IMR-90 (cell line): ENCODE measurements around the gene DUSP10. TPM values are rescaled to one million over a fixed set of nuclear protein-coding genes. Genes with fewer than 3 reads are reported as not detected.

ENCODE experiments used
- ATAC-seq: fragments of 200-7000 bp; cut with Tn5 transposase; 2 replicates; pipeline ENCODE4 v1.9.1; 2020; ENCODE audit warnings: low read depth, mild to moderate bottlenecking, moderate library complexity
- BruUV-seq: library from RNA; stranded (reverse); fragments of 400-500 nt; replicated peaks from 2 replicates; lab custom pipeline; 2021; lab: Mats Ljungman, UMichigan
- CTCF ChIA-PET: fragments of 300-600 bp; formaldehyde crosslinking; extraction: SDS; loops from one replicate; lab custom pipeline; 2021; ENCODE audit warnings: antibody characterized with exemption; lab: Yijun Ruan, JAX
- POLR2A ChIA-PET: fragments of 300-600 bp; sonication (Branson Sonifier 250); formaldehyde crosslinking; loops from one replicate; lab custom pipeline; 2022; ENCODE audit warnings: antibody characterized with exemption; ENCODE audit not compliant: unreplicated experiment; lab: Charles Lee
- DNase-seq: peaks from one replicate; pipeline ENCODE4 v3.0.0; 2013
- H2AFZ ChIP-seq: replicated peaks from 2 replicates; pipeline ENCODE3; 2013; ENCODE audit warnings: low read length, mild to moderate bottlenecking; ENCODE audit not compliant: poor library complexity
- H2AK5ac ChIP-seq: 2 replicates; pipeline ENCODE4 v1.6.1; 2013; ENCODE audit warnings: low read depth, low read length, inconsistent platforms
- H2AK9ac ChIP-seq: replicated peaks from 2 replicates; pipeline ENCODE3; 2013; ENCODE audit warnings: mild to moderate bottlenecking, low read depth, low read length, moderate library complexity; ENCODE audit not compliant: poor library complexity
- H2BK120ac ChIP-seq: 2 replicates; pipeline ENCODE4 v1.6.1; 2013; ENCODE audit warnings: low read depth, low read length, inconsistent platforms
- H2BK15ac ChIP-seq: 3 replicates; pipeline ENCODE4 v1.6.1; 2013; ENCODE audit warnings: low read depth, low read length, inconsistent platforms
- H2BK20ac ChIP-seq: 2 replicates; pipeline ENCODE4 v1.6.1; 2013; ENCODE audit warnings: low read depth, mild to moderate bottlenecking, inconsistent platforms, low read length, moderate library complexity
- H2BK5ac ChIP-seq: 2 replicates; pipeline ENCODE4 v1.6.1; 2013; ENCODE audit warnings: mild to moderate bottlenecking, low read depth, low read length, inconsistent platforms; ENCODE audit not compliant: poor library complexity, severe bottlenecking
- H3K14ac ChIP-seq: replicated peaks from 2 replicates; pipeline ENCODE4 v1.6.1; 2013; ENCODE audit warnings: low read depth, low read length, inconsistent platforms
- H3K18ac ChIP-seq: 2 replicates; pipeline ENCODE4 v1.6.1; 2013; ENCODE audit warnings: low read depth, low read length, control low read depth
- H3K23ac ChIP-seq: 2 replicates; pipeline ENCODE4 v1.6.1; 2013; ENCODE audit warnings: low read depth, low read length, inconsistent platforms
- H3K27ac ChIP-seq: 2 replicates; pipeline ENCODE4 v1.5.1; 2013; ENCODE audit warnings: mild to moderate bottlenecking, control low read depth, low read length; ENCODE audit not compliant: insufficient read depth
- H3K27me3 ChIP-seq: 2 replicates; pipeline ENCODE4 v1.6.1; 2013; ENCODE audit warnings: low read length; ENCODE audit not compliant: control insufficient read depth, insufficient read depth
- H3K36me3 ChIP-seq: 2 replicates; pipeline ENCODE4 v1.6.1; 2013; ENCODE audit warnings: low read length, mixed read lengths; ENCODE audit not compliant: control insufficient read depth, insufficient read depth
- H3K4ac ChIP-seq: 2 replicates; pipeline ENCODE4 v1.6.1; 2013; ENCODE audit warnings: low read depth, low read length, inconsistent platforms
- H3K4me1 ChIP-seq: 2 replicates; pipeline ENCODE4 v1.6.1; 2013; ENCODE audit warnings: low read length, mixed read lengths; ENCODE audit not compliant: control insufficient read depth, insufficient read depth
- H3K4me2 ChIP-seq: 2 replicates; pipeline ENCODE4 v1.6.1; 2013; ENCODE audit warnings: low read depth, mild to moderate bottlenecking, control low read depth, low read length, moderate library complexity
- H3K4me3 ChIP-seq: 2 replicates; pipeline ENCODE4 v1.5.1; 2013; ENCODE audit warnings: low read depth, mild to moderate bottlenecking, control low read depth, low read length, moderate library complexity; ENCODE audit not compliant: insufficient read depth
- H3K56ac ChIP-seq: 2 replicates; pipeline ENCODE4 v1.6.1; 2013; ENCODE audit warnings: low read length, inconsistent platforms; ENCODE audit not compliant: insufficient read depth; ENCODE audit errors: extremely low read depth
- H3K79me1 ChIP-seq, 2 experiments: 2 replicates each; pipeline ENCODE4 v1.6.1; 2013; ENCODE audit warnings: low read length in 2 of 2, inconsistent platforms in 1 of 2, low read depth in 1 of 2
- H3K9ac ChIP-seq: 2 replicates; pipeline ENCODE4 v1.6.1; 2013; ENCODE audit warnings: low read depth, low read length, control low read depth
- H3K9me1 ChIP-seq: 2 replicates; pipeline ENCODE4 v1.6.1; 2013; ENCODE audit warnings: low read length, inconsistent platforms; ENCODE audit not compliant: insufficient read depth
- H3K9me3 ChIP-seq: 2 replicates; pipeline ENCODE4 v1.6.1; 2013; ENCODE audit warnings: low read length; ENCODE audit not compliant: control insufficient read depth, insufficient read depth
- H4K20me1 ChIP-seq: 2 replicates; pipeline ENCODE4 v1.6.1; 2013; ENCODE audit warnings: low read length, inconsistent platforms; ENCODE audit not compliant: insufficient read depth
- H4K5ac ChIP-seq: 2 replicates; pipeline ENCODE4 v1.6.1; 2013; ENCODE audit warnings: mild to moderate bottlenecking, low read depth, low read length, control low read depth
- H4K8ac ChIP-seq, 2 experiments: 2 replicates each; pipeline ENCODE4 v1.6.1; 2013; ENCODE audit warnings: low read depth in 2 of 2, low read length in 2 of 2, control low read depth in 1 of 2, inconsistent platforms in 1 of 2
- H4K91ac ChIP-seq: 2 replicates; pipeline ENCODE4 v1.6.1; 2013; ENCODE audit warnings: low read depth, low read length, inconsistent platforms; ENCODE audit not compliant: insufficient read depth
- BHLHE40 ChIP-seq: fragments of 150-350 bp; IDR thresholded peaks from 2 replicates; pipeline ENCODE4 v1.6.1; 2016; ENCODE audit warnings: mild to moderate bottlenecking, low read depth, low read length
- CHD1 ChIP-seq: IDR thresholded peaks from 2 replicates; pipeline ENCODE4 v1.6.1; 2012; ENCODE audit warnings: low read depth, low read length, improper control_type of control experiment
- MAFK ChIP-seq: IDR thresholded peaks from 2 replicates; pipeline ENCODE4 v1.6.1; 2012; ENCODE audit warnings: low read depth, low read length, improper control_type of control experiment
- MAZ ChIP-seq: IDR thresholded peaks from 2 replicates; pipeline ENCODE4 v1.6.1; 2012; ENCODE audit warnings: low read depth, mild to moderate bottlenecking, low read length, improper control_type of control experiment, moderate library complexity, borderline replicate concordance
- MXI1 ChIP-seq: IDR thresholded peaks from 2 replicates; pipeline ENCODE4 v1.6.1; 2012; ENCODE audit warnings: low read depth, mild to moderate bottlenecking, low read length, moderate library complexity, borderline replicate concordance
- NFE2L2 ChIP-seq: fragments of 150-350 bp; IDR thresholded peaks from 2 replicates; pipeline ENCODE4 v1.6.1; 2016; ENCODE audit warnings: low read depth, mild to moderate bottlenecking, low read length
- POLR2A ChIP-seq: IDR thresholded peaks from 2 replicates; pipeline ENCODE4 v1.6.1; 2012; ENCODE audit warnings: mild to moderate bottlenecking, low read depth, low read length
- RAD21 ChIP-seq: IDR thresholded peaks from 2 replicates; pipeline ENCODE4 v1.6.1; 2012; ENCODE audit warnings: low read length, improper control_type of control experiment
- RCOR1 ChIP-seq: IDR thresholded peaks from 2 replicates; pipeline ENCODE4 v1.6.1; 2012; ENCODE audit warnings: mild to moderate bottlenecking, low read length, improper control_type of control experiment; ENCODE audit not compliant: insufficient replicate concordance
- RFX5 ChIP-seq: IDR thresholded peaks from 2 replicates; pipeline ENCODE4 v1.8.0; 2012; ENCODE audit warnings: low read depth, mild to moderate bottlenecking, low read length, moderate library complexity
- SMC3 ChIP-seq: fragments of 150-350 bp; IDR thresholded peaks from 2 replicates; pipeline ENCODE4 v1.6.1; 2016; ENCODE audit warnings: low read depth, mild to moderate bottlenecking, antibody characterized with exemption, low read length, moderate library complexity
- WGBS, 2 experiments: methylation state at CpG; one replicate each; pipeline versions ENCODE4 v1.1.5 to v1.1.7; 2013; ENCODE audit warnings: missing lambda C conversion rate in 2 of 2; ENCODE audit not compliant: insufficient read length in 1 of 2; ENCODE audit errors: extremely low coverage in 2 of 2; 5-methylcytosine and 5-hydroxymethylcytosine counted together
- dilution Hi-C: fragments of 300-500 bp; cut with HindIII; formaldehyde crosslinking; loops from one replicate; pipeline ENCODE4 v1.14.3; 2018; ENCODE audit warnings: low sequenced_read_pairs; ENCODE audit not compliant: unreplicated experiment
- in situ Hi-C: fragments of 300-500 bp; cut with MboI; formaldehyde crosslinking; loops from 3 replicates; pipeline ENCODE4 v1.14.3; 2019; ENCODE audit warnings: low sequenced_read_pairs, inconsistent platforms, mixed read lengths
- intact Hi-C: fragments of 100-400 bp; cut with micrococcal nuclease; formaldehyde crosslinking; loops from 2 replicates; pipeline ENCODE4 v1.10.0; 2022
- polyA plus RNA-seq, 3 experiments: library from polyadenylated mRNA; depleted of rRNA; stranded (reverse); fragments of >200 nt; gene quantifications; 2 replicates each; pipeline ENCODE4 v1.2.3, GENCODE V29; 2012; ENCODE audit warnings: low replicate concordance in 1 of 3
- total RNA-seq: library from RNA; depleted of rRNA; stranded (reverse); fragments of >200 nt; gene quantifications from 2 replicates; pipeline ENCODE4 v1.2.3, GENCODE V29; 2012
- TF ChIP-seq, protein P1 (sequence below): fragments of 150-350 bp; IDR thresholded peaks from 2 replicates; pipeline ENCODE4 v1.6.1; 2017; ENCODE audit warnings: mild to moderate bottlenecking, antibody characterized with exemption, low read length, low read depth
- TF ChIP-seq, protein P2 (sequence below): fragments of 150-350 bp; IDR thresholded peaks from 2 replicates; pipeline ENCODE4 v1.6.1; 2016; ENCODE audit warnings: low read depth, mild to moderate bottlenecking, low read length, moderate library complexity, borderline replicate concordance
- TF ChIP-seq, protein P3 (sequence below): conservative IDR thresholded peaks from 2 replicates; pipeline ENCODE4 v1.5.1; 2012; ENCODE audit warnings: mild to moderate bottlenecking, low read depth, low read length, improper control_type of control experiment

Gene DUSP10
- total and polyA plus RNA-seq, 2 of the 4 experiments (the other 2 are of a cell fraction): 41.7 to 59.1 TPM

DNA sequence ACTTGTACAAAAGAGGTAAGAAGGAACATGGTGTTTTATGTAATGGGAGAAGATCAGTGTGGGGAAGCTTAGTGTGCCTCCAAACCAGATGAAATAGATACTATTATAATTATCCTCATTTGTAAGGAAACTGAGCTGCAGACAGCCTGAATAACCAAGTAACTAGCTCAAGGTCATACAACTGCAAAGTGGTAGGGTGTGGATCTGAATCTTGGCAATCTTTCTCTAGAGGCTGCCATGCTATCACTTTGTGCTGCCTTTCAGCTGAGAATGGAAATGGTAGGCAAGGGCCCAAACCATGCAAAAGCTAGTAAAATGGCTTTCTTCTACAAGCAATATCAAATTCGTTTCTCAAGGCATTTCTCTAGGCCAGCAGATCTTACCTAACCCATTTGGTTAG is 51.0 kb downstream of the DUSP10 start:
- CTCF ChIA-PET: interaction anchor here (0.7 kb wide), 1 partner anchor 54 kb away, joined by 3 read pairs; no protein-coding TSS in a partner anchor
- POLR2A ChIA-PET: no interaction called here

More for the DNA sequence above, 51.0 kb downstream of the DUSP10 start:
- Histone ChIP-seq H2BK5ac (no peak overlapping the region), H3K4me1 (peaks cover 2% of the 10 kb centered on the region; the same call in 1 of the 2 replicates), H4K5ac (no peak overlapping the region), H2BK15ac (no peak overlapping the region), H3K27ac (no peak overlapping the region), H3K36me3 (no peaks in the 10 kb centered on the region), H3K18ac (no peak overlapping the region), H2AK5ac (no peak overlapping the region), H4K91ac (no peak overlapping the region), H3K23ac (no peak overlapping the region), H3K9ac (no peak overlapping the region), H3K79me1 (no peaks in the 10 kb centered on the region), H3K56ac (no peak overlapping the region), H2BK120ac (no peak overlapping the region), H3K4me2 (no peak overlapping the region), H3K14ac (no peak overlapping the region), H2AFZ (no peak overlapping the region), H2AK9ac (no peak overlapping the region), H4K8ac (no peak overlapping the region), H3K4me3 (no peak overlapping the region), H3K4ac (no peak overlapping the region), H3K9me1 (no peaks in the 10 kb centered on the region), H3K27me3 (no peaks in the 10 kb centered on the region), H2BK20ac (no peak overlapping the region), H4K20me1 (no peaks in the 10 kb centered on the region), H3K9me3 (peaks cover 3% of the 10 kb centered on the region)
- intact Hi-C loops (no loop called here), dilution Hi-C loops (no loop called here), in situ Hi-C loops (no loop called here)
- no TSS peak for BruUV-seq
- no CpG with 5 or more reads among the region's 1 CpG for WGBS, 2 experiments
- TF ChIP-seq, protein P1, sequence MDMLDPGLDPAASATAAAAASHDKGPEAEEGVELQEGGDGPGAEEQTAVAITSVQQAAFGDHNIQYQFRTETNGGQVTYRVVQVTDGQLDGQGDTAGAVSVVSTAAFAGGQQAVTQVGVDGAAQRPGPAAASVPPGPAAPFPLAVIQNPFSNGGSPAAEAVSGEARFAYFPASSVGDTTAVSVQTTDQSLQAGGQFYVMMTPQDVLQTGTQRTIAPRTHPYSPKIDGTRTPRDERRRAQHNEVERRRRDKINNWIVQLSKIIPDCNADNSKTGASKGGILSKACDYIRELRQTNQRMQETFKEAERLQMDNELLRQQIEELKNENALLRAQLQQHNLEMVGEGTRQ: no peak
- TF ChIP-seq SMC3 (no peak), MAFK (no peak), RCOR1 (no peak), RAD21 (no peak), POLR2A (no peak), BHLHE40 (no peak), RFX5 (no peak), MXI1 (no peak), CHD1 (no peak), NFE2L2 (no peak), MAZ (no peak)
- TF ChIP-seq, protein P2, sequence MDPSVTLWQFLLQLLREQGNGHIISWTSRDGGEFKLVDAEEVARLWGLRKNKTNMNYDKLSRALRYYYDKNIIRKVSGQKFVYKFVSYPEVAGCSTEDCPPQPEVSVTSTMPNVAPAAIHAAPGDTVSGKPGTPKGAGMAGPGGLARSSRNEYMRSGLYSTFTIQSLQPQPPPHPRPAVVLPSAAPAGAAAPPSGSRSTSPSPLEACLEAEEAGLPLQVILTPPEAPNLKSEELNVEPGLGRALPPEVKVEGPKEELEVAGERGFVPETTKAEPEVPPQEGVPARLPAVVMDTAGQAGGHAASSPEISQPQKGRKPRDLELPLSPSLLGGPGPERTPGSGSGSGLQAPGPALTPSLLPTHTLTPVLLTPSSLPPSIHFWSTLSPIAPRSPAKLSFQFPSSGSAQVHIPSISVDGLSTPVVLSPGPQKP: no peak
- TF ChIP-seq, protein P3, sequence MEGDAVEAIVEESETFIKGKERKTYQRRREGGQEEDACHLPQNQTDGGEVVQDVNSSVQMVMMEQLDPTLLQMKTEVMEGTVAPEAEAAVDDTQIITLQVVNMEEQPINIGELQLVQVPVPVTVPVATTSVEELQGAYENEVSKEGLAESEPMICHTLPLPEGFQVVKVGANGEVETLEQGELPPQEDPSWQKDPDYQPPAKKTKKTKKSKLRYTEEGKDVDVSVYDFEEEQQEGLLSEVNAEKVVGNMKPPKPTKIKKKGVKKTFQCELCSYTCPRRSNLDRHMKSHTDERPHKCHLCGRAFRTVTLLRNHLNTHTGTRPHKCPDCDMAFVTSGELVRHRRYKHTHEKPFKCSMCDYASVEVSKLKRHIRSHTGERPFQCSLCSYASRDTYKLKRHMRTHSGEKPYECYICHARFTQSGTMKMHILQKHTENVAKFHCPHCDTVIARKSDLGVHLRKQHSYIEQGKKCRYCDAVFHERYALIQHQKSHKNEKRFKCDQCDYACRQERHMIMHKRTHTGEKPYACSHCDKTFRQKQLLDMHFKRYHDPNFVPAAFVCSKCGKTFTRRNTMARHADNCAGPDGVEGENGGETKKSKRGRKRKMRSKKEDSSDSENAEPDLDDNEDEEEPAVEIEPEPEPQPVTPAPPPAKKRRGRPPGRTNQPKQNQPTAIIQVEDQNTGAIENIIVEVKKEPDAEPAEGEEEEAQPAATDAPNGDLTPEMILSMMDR: no peak
- no peak for ATAC-seq
- DNase-seq: no peak
